Neural cell (in vitro differentiated cells): Measurements from ENCODE around the gene ZNF668. TPM values are rescaled to one million over a fixed set of nuclear protein-coding genes. Genes with fewer than 3 reads are reported as not detected.

Source experiments
- H2AFZ ChIP-seq: fragments of 200-600, 300-800 bp; sonication (generic), shearing (Covaris generic); 2 replicates; pipeline ENCODE4 v1.6.0; 2014; ENCODE audit warnings: low read depth, mild to moderate bottlenecking, antibody characterized with exemption, low read length, moderate library complexity
- H3F3A ChIP-seq: fragments of 200-600 bp; shearing (Covaris generic); 2 replicates; pipeline ENCODE4 v1.6.1; 2016; ENCODE audit warnings: mild to moderate bottlenecking, moderate library complexity, mixed read lengths, antibody characterized with exemption, low read length; ENCODE audit not compliant: insufficient read depth, poor library complexity, severe bottlenecking
- H3K27ac ChIP-seq: fragments of 200-600, 300-800 bp; sonication (generic), shearing (Covaris generic); 2 replicates; pipeline ENCODE4 v1.5.1; 2014; ENCODE audit warnings: mild to moderate bottlenecking, low read length, moderate library complexity
- H3K27me3 ChIP-seq: fragments of 300-800, 200-600 bp; sonication (generic), shearing (Covaris generic); 2 replicates; pipeline ENCODE4 v1.6.0; 2014; ENCODE audit warnings: mild to moderate bottlenecking, low read depth, low read length, moderate library complexity; ENCODE audit not compliant: insufficient read depth
- H3K36me3 ChIP-seq: fragments of 300-800, 200-600 bp; sonication (generic), shearing (Covaris generic); 2 replicates; pipeline ENCODE4 v1.5.1; 2014; ENCODE audit warnings: mild to moderate bottlenecking, antibody characterized with exemption, low read length, moderate library complexity; ENCODE audit not compliant: insufficient read depth
- H3K4me2 ChIP-seq: fragments of 300-800, 200-600 bp; sonication (generic), shearing (Covaris generic); 2 replicates; pipeline ENCODE4 v1.6.0; 2014; ENCODE audit warnings: mild to moderate bottlenecking, low read length
- H3K4me3 ChIP-seq: fragments of 300-800, 200-600 bp; sonication (generic), shearing (Covaris generic); 2 replicates; pipeline ENCODE4 v1.5.1; 2014; ENCODE audit warnings: mild to moderate bottlenecking, low read length, moderate library complexity
- H3K79me2 ChIP-seq: fragments of 200-600 bp; shearing (Covaris generic); replicated peaks from 2 replicates; pipeline ENCODE4 v1.6.0; 2014; ENCODE audit warnings: mild to moderate bottlenecking, low read length, moderate library complexity; ENCODE audit not compliant: insufficient read depth
- H3K9ac ChIP-seq: fragments of 300-800, 200-600 bp; sonication (generic), shearing (Covaris generic); 2 replicates; pipeline ENCODE4 v1.6.1; 2016; ENCODE audit warnings: mild to moderate bottlenecking, low read length, mixed read lengths
- H3K9me2 ChIP-seq: fragments of 200-600 bp; shearing (Covaris generic); 2 replicates; pipeline ENCODE4 v1.6.1; 2016; ENCODE audit warnings: mild to moderate bottlenecking, low read length, mixed read lengths; ENCODE audit not compliant: insufficient read depth
- H3K9me3 ChIP-seq: fragments of 200-600, 300-800 bp; sonication (generic), shearing (Covaris generic); 2 replicates; pipeline ENCODE4 v1.6.1; 2016; ENCODE audit warnings: mild to moderate bottlenecking, mixed run types, low read length, moderate library complexity, mixed read lengths
- H4K20me1 ChIP-seq: fragments of 200-600 bp; shearing (Covaris generic); 2 replicates; pipeline ENCODE4 v1.6.1; 2016; ENCODE audit warnings: mild to moderate bottlenecking, mixed run types; ENCODE audit not compliant: insufficient read depth
- EP300 ChIP-seq: fragments of 450-650 bp; conservative IDR thresholded peaks from 2 replicates; pipeline ENCODE4 v1.6.1; 2014; ENCODE audit warnings: antibody characterized with exemption, mild to moderate bottlenecking, moderate library complexity; ENCODE audit not compliant: poor library complexity, severe bottlenecking
- EZH2 ChIP-seq: fragments of 200-600, 300-800 bp; shearing (Covaris generic), sonication (generic); IDR thresholded peaks from 2 replicates; pipeline ENCODE4 v1.6.1; 2014; ENCODE audit warnings: antibody characterized with exemption, low read length, borderline replicate concordance, mild to moderate bottlenecking; ENCODE audit not compliant: insufficient read depth, poor library complexity, severe bottlenecking
- MXI1 ChIP-seq: fragments of 450-650 bp; conservative IDR thresholded peaks from 2 replicates; pipeline ENCODE4 v1.6.1; 2014; ENCODE audit warnings: antibody characterized with exemption, mild to moderate bottlenecking; ENCODE audit not compliant: poor library complexity, severe bottlenecking
- POLR2AphosphoS5 ChIP-seq: IDR thresholded peaks from 2 replicates; pipeline ENCODE4 v1.6.1; 2012
- RAD21 ChIP-seq: fragments of 450-650 bp; conservative IDR thresholded peaks from 2 replicates; pipeline ENCODE4 v1.6.1; 2014; ENCODE audit warnings: antibody characterized with exemption, mild to moderate bottlenecking, moderate library complexity
- SMC3 ChIP-seq: fragments of 450-650 bp; conservative IDR thresholded peaks from 2 replicates; pipeline ENCODE4 v1.6.1; 2014; ENCODE audit warnings: antibody characterized with exemption, mild to moderate bottlenecking, moderate library complexity; ENCODE audit not compliant: poor library complexity
- TAF1 ChIP-seq: IDR thresholded peaks from 2 replicates; pipeline ENCODE4 v1.6.1; 2012; ENCODE audit warnings: low read depth
- polyA plus RNA-seq: library from polyadenylated mRNA; depleted of rRNA; stranded (reverse); fragments of >200 nt; gene quantifications from 2 replicates; pipeline ENCODE4 v1.2.3, GENCODE V29; 2014
- TF ChIP-seq, protein P1 (sequence below): IDR thresholded peaks from 2 replicates; pipeline ENCODE4 v1.6.1; 2012; ENCODE audit warnings: borderline replicate concordance
- TF ChIP-seq, protein P2 (sequence below): fragments of 450-650 bp; IDR thresholded peaks from 2 replicates; pipeline ENCODE4 v1.5.1; 2014; ENCODE audit warnings: antibody characterized with exemption, mild to moderate bottlenecking, moderate library complexity; ENCODE audit not compliant: poor library complexity, severe bottlenecking

Gene ZNF668
- polyA plus RNA-seq, 1 donor from 2014 or later = 17.8 TPM

DNA sequence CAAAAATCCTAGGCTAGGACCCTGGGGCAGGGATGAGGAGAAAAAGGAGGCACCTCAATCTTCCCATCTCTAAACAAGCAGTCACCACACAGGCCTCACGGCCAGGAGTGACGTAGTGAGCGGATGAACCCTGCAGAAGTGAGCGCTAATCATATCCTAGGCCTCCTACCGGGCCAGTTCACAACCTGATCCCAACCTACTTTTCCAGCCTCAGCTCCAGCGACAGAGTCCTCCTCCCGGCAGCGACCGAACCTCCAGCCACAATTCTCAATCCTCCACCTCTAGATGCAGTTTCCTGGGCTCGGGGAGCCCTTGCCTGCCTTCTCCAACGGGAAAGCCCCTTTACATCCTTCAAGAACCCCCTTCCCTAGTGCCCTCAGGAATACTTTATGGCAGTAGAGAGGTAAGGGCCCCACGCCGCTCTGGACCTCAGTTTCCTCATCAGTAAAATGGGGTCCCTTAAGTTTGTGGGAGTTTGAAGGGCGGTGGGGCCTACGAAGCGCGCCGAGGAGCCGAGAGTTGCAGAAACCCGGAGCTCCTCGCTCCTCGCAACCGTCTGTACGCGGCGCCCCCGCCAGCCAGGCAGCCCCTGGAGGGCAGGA, 1.4 kb downstream of the ZNF668 start:
- H3K79me2 ChIP-seq = peaks cover 47% of the 10 kb centered on the region
- H3K9me2 ChIP-seq = no peaks in the 10 kb centered on the region
- no peaks in the 10 kb centered on the region for H3F3A ChIP-seq
- no peaks in the 10 kb centered on the region for H4K20me1 ChIP-seq
- peak overlapping the region; percentile 80 for H3K4me2 ChIP-seq
- H3K27ac ChIP-seq = peak overlapping the region; percentile 95
- H3K9me3 ChIP-seq = no peaks in the 10 kb centered on the region
- peak overlapping the region; percentile 96 for H3K9ac ChIP-seq
- peak overlapping the region; percentile 87 for H2AFZ ChIP-seq
- H3K27me3 ChIP-seq = no peaks in the 10 kb centered on the region
- H3K36me3 ChIP-seq = no peaks in the 10 kb centered on the region
- TF ChIP-seq EP300 (no peak), EZH2 (no peak)
- TF ChIP-seq, protein P1, sequence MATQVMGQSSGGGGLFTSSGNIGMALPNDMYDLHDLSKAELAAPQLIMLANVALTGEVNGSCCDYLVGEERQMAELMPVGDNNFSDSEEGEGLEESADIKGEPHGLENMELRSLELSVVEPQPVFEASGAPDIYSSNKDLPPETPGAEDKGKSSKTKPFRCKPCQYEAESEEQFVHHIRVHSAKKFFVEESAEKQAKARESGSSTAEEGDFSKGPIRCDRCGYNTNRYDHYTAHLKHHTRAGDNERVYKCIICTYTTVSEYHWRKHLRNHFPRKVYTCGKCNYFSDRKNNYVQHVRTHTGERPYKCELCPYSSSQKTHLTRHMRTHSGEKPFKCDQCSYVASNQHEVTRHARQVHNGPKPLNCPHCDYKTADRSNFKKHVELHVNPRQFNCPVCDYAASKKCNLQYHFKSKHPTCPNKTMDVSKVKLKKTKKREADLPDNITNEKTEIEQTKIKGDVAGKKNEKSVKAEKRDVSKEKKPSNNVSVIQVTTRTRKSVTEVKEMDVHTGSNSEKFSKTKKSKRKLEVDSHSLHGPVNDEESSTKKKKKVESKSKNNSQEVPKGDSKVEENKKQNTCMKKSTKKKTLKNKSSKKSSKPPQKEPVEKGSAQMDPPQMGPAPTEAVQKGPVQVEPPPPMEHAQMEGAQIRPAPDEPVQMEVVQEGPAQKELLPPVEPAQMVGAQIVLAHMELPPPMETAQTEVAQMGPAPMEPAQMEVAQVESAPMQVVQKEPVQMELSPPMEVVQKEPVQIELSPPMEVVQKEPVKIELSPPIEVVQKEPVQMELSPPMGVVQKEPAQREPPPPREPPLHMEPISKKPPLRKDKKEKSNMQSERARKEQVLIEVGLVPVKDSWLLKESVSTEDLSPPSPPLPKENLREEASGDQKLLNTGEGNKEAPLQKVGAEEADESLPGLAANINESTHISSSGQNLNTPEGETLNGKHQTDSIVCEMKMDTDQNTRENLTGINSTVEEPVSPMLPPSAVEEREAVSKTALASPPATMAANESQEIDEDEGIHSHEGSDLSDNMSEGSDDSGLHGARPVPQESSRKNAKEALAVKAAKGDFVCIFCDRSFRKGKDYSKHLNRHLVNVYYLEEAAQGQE = peak; percentile 83
- H3K4me3 ChIP-seq = peak overlapping the region; percentile 77

DNA sequence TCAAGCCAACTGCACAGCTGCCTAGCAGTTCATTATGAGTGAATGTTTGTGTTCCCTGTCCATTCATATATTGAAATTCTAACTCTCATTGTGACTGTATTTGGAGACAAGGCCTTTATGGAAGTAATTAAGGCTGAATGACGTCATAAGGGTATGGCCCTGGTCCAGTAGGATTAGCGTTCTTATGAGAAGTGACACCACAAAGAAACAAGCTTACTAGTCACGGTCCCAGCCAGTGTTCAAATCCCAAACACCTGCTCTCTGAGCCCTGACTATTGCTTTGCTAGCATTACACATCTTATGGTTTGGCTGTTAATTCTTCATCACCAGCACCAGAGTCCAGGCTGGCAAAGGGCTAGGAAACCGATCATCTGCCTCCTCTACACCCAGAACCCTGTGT, 2.2 kb downstream of the ZNF668 start:
- Histone ChIP-seq H2AFZ (no peak overlapping the region), H3K27ac (peak overlapping the region; percentile 95), H3K36me3 (no peaks in the 10 kb centered on the region), H3K4me2 (peak overlapping the region; percentile 80), H3K79me2 (peaks cover 50% of the 10 kb centered on the region), H3K4me3 (peak overlapping the region; percentile 77), H3K9me2 (no peaks in the 10 kb centered on the region), H3K9me3 (no peaks in the 10 kb centered on the region), H3K9ac (peak overlapping the region; percentile 96), H3K27me3 (no peaks in the 10 kb centered on the region), H3F3A (no peaks in the 10 kb centered on the region), H4K20me1 (no peaks in the 10 kb centered on the region)
- TF ChIP-seq TAF1 (no peak), EZH2 (no peak), SMC3 (no peak)
- TF ChIP-seq, protein P2, sequence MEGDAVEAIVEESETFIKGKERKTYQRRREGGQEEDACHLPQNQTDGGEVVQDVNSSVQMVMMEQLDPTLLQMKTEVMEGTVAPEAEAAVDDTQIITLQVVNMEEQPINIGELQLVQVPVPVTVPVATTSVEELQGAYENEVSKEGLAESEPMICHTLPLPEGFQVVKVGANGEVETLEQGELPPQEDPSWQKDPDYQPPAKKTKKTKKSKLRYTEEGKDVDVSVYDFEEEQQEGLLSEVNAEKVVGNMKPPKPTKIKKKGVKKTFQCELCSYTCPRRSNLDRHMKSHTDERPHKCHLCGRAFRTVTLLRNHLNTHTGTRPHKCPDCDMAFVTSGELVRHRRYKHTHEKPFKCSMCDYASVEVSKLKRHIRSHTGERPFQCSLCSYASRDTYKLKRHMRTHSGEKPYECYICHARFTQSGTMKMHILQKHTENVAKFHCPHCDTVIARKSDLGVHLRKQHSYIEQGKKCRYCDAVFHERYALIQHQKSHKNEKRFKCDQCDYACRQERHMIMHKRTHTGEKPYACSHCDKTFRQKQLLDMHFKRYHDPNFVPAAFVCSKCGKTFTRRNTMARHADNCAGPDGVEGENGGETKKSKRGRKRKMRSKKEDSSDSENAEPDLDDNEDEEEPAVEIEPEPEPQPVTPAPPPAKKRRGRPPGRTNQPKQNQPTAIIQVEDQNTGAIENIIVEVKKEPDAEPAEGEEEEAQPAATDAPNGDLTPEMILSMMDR = no peak

DNA sequence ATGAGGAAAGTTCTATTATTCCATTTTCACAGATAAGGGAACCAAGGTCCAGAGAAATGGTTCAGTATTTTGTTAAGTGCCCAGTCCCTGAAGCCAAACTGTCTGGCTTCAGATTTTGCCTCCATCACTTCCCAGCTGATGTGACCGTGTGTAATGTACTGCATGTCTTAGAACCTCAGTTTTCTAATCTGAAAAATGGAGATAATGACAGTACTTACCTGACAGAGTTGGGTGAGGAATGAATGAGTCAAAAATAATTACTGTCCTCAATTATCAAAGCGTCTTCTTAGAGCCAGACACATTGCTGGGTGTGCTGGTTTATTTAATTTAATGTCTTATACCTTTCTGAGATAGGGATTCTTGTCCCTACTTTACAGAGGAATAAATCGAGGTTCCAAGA, 6.7 kb downstream of the ZNF668 start:
- no peaks in the 10 kb centered on the region for H4K20me1 ChIP-seq
- no peaks in the 10 kb centered on the region for H3F3A ChIP-seq
- H3K9me2 ChIP-seq = no peaks in the 10 kb centered on the region
- no peaks in the 10 kb centered on the region for H3K27me3 ChIP-seq
- H3K4me3 ChIP-seq = no peak overlapping the region
- TF ChIP-seq RAD21 = no peak
- TF ChIP-seq POLR2AphosphoS5 = no peak
- TF ChIP-seq SMC3 = no peak
- TF ChIP-seq EP300 = no peak
- TF ChIP-seq, protein P1 = no peak
- TF ChIP-seq MXI1 = no peak
- TF ChIP-seq TAF1 = no peak
- TF ChIP-seq, protein P2 = no peak
- TF ChIP-seq EZH2 = no peak
- no peak overlapping the region for H3K27ac ChIP-seq
- peaks cover 30% of the 10 kb centered on the region for H3K79me2 ChIP-seq
- no peaks in the 10 kb centered on the region for H3K9me3 ChIP-seq
- H3K9ac ChIP-seq = no peak overlapping the region
- no peak overlapping the region for H2AFZ ChIP-seq
- peaks cover 7% of the 10 kb centered on the region for H3K36me3 ChIP-seq
- H3K4me2 ChIP-seq = no peak overlapping the region
